ENCODE measurements around the gene EVI5L. TPM values are rescaled to one million over a fixed set of nuclear protein-coding genes. Genes with fewer than 3 reads are reported as not detected.
"Not testable (repeated sequence)": the region's sequence is repeated elsewhere in the genome, so short reads cannot be mapped to it uniquely, and the experiment has no call there.

Gene EVI5L
- total RNA-seq, 4 donors from 2014 or later: 6.9 to 10.8 (median 7.9) TPM

DNA sequence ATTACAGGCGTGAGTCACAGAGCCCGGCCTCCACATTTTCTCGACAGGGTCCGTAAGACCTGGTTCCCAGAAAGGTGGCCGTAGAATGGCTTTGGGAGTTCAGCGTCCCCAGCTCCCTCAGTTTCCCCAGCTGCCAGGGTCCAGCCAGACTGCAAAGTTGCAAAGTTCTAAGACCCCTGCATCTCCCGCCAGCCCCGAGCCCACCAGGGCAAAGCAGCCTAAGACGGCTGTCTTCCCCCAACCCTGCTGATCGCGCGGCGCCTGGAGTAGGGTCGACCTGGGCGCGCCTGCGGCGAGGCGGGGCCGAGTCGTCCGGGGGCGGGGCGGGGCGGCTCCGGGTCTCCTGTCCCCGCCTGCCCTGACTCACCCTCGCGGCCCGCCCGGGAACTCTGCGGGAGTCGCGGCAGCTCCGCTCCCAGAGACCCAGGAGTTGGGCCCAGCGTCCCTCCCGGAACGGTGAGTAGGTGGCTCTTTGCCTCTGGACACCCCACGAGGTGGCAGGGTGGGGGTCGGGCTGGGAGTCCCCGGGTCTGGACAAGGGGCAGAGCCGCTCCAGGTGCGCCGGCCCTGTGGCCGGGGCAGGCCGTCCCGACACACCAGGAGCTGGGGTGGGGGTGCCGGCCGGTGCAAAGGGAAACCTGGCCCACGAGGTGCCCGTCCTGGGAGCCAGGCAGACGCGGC lies 58.3 kb downstream of the EVI5L start, which contains the start of gene LRRC8E:
Gene LRRC8E, plus strand, starts transcription at position 366 of the 681 bp plus-strand sequence. CDS start 7,094 bp downstream, outside the sequence.
- DNase-seq (ENCODE audit: low spot score) (no peak), ATAC-seq (ENCODE audit: low FRiP score) (peak; percentile 95)
- TF ChIP-seq, protein P1, sequence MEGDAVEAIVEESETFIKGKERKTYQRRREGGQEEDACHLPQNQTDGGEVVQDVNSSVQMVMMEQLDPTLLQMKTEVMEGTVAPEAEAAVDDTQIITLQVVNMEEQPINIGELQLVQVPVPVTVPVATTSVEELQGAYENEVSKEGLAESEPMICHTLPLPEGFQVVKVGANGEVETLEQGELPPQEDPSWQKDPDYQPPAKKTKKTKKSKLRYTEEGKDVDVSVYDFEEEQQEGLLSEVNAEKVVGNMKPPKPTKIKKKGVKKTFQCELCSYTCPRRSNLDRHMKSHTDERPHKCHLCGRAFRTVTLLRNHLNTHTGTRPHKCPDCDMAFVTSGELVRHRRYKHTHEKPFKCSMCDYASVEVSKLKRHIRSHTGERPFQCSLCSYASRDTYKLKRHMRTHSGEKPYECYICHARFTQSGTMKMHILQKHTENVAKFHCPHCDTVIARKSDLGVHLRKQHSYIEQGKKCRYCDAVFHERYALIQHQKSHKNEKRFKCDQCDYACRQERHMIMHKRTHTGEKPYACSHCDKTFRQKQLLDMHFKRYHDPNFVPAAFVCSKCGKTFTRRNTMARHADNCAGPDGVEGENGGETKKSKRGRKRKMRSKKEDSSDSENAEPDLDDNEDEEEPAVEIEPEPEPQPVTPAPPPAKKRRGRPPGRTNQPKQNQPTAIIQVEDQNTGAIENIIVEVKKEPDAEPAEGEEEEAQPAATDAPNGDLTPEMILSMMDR (IDR thresholded peaks at IDR 0.05): no peak

DNA sequence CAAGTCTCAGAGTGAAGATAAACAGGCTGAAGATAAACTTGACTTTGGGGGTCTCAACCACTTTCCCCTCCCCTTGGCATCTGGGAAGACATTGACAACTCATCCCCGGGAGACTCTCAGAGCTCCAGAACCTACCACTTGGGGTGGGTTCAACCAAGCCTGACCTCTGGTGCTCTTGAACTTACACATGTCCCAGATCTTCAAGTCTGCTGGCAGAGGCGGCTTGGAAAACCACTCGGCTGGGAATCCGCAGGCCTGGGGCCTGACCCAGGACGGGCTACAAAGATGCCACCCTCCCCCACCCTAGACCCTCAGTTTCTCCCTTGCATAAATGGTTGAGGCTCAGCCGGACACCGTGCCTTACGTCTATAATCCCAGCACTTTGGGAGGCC lies 58.8 kb downstream of the EVI5L start:
- TF ChIP-seq, protein P1 (IDR thresholded peaks at IDR 0.05): no peak
- DNase-seq (ENCODE audit: low spot score) (no peak), ATAC-seq (ENCODE audit: low FRiP score) (no peak)

DNA sequence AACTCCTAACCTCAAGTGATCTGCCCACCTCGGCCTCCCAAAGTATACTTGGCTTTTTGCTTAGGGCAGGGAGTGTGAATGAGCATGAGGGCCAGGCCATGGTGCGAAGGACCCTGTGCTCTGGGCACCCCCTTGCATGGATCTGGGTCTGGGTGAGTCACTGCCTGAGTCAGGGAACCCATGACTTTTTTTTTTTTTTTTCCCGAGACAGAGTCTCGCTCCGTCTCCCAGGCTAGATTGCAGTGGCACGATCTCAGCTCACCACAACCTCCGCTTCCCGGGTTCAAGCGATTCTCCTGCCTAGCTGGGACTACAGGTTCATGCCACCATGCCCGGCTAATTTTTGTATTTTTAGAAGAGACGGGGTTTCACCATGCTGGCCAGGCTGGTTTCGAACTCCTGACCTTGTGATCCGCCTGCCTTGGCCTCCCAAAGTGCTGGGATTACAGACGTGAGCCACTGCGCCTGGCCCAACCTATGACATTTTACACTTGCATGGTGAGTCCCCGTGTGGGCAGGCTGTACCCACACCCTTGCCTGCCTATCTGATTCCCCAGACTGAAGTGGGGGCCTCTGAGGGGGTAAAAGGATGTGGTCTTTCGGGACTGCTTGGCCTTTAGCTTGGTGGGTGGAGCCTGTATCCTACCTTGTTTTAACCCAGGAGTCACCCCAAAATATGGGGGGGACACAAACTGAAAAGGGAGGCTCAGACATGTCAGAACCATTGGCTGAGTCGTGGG lies 63.5 kb downstream of the EVI5L start:
- DNase-seq (ENCODE audit: low spot score); ATAC-seq (ENCODE audit: low FRiP score): not testable (repeated sequence)

DNA sequence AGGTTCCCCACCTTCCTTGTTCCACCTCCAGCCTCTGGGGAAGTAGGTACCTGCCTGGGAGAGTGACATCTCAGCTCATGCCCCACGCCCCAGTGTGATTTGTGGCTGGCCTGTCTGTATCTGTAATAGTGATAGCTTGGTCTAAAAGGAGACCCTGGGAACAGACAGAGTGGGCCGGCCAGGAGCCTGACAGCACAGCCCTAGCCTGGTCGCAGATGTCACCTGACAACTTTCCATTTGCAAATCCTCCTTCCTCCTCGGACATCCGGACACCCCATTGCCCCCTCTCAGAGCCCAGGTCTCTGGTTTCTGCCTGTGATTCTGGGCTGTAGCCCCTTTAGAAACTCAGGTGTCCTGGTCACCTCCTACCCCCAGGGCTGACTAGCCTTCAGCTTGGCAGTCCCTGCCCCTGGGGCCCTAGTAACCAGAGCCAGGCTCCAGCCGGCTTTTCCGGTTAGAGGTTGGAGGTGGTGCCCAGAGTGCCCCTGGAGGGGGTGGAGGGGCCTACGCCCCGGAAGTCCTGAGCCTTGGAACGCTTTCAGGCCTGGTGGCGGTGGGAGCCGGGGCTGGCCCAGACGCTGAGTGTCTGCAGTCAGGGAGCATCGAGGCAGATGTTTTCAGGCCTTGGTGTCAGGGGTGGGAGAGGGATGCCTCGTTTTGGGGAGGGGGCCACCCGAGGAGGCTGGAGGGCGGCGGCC lies 64.7 kb downstream of the EVI5L start:
- TF ChIP-seq, protein P1 (IDR thresholded peaks at IDR 0.05): no peak

DNA sequence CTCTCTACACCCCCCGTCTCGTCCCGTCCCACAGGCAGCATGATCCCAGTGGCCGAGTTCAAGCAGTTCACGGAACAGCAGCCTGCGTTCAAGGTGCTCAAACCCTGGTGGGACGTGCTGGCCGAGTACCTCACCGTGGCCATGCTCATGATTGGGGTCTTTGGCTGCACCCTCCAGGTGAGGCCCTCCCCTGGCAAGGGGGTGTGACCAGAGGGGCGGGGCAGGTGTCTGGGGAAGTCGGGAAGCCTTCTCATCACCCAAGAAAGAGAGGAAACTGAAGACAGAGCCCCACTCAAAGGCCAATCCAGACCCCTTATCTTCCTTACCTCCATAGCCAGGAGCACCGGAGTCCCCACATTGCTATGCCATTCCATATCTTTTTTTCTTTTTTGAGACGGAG lies 65.5 kb downstream of the EVI5L start:
- TF ChIP-seq, protein P1 (IDR thresholded peaks at IDR 0.05): no peak
- ATAC-seq (ENCODE audit: low FRiP score): no peak
- DNase-seq (ENCODE audit: low spot score): no peak

More for the DNA sequence above, 64.7 kb downstream of the EVI5L start:
- no peak for DNase-seq (ENCODE audit: low spot score)
- no peak for ATAC-seq (ENCODE audit: low FRiP score)

DNA sequence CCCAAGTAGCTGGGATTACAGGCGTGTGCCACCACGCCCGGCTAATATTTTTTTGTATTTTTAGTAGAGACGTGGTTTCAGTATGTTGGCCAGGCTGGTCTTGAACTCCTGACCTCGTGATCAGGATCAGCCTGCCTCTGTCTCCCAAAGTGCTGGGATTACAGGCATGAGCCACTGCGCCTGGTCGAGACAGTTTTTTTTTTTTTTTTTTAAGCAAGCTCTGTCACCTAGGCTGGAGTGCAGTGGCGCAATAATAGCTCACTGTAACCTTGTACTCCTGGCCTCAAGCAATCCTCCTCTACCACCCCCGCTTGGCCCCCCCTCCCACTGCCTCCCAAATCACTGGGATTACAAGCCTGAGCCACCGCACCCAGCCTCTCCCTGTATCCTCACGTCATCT lies 67.3 kb downstream of the EVI5L start:
- ATAC-seq (ENCODE audit: low FRiP score) (no peak), DNase-seq (ENCODE audit: low spot score) (no peak)
- TF ChIP-seq, protein P1 (IDR thresholded peaks at IDR 0.05): no peak

DNA sequence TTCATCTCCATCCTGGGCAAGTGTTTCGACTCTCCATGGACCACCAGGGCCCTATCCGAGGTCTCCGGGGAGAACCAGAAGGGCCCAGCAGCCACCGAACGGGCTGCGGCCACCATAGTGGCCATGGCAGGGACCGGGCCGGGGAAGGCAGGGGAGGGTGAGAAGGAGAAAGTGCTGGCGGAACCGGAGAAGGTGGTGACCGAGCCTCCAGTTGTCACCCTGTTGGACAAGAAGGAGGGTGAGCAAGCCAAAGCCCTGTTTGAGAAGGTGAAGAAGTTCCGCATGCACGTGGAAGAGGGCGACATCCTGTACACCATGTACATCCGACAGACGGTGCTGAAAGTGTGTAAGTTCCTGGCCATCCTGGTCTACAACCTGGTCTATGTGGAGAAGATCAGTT lies 68.9 kb downstream of the EVI5L start:
- DNase-seq (ENCODE audit: low spot score): no peak
- TF ChIP-seq, protein P1 (IDR thresholded peaks at IDR 0.05): no peak
- ATAC-seq (ENCODE audit: low FRiP score): no peak

Data from omental fat pad (tissue), 4 donors.